GM12801 (cell line): Measurements from ENCODE around the gene CORO2A.

Source experiments
- TF ChIP-seq, protein P1 (sequence below): IDR thresholded peaks from one replicate; pipeline ENCODE4 v1.5.1; 2011; ENCODE audit warnings: control low read depth; ENCODE audit not compliant: insufficient read length; ENCODE audit errors: extremely low read depth

Gene CORO2A

DNA sequence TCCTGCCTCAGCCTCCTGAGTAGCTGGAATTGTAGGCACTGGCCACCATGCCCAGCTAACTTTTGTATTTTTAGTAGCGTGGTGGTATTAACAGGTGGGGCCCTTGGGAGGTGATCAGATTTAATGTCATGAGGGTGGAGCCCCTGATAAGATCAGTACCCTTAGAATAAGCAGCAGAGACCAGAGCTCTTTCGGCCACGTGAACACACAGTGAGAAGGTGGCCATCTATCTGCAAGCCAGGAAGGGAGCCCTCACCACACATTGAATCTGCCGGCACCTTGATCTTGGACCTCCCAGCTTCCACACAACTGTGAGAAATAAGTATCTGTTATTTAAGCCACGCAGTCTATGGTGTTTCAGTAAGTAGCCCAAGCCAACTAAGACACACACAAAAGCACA is 40.5 kb upstream of the CORO2A start:
- TF ChIP-seq, protein P1, sequence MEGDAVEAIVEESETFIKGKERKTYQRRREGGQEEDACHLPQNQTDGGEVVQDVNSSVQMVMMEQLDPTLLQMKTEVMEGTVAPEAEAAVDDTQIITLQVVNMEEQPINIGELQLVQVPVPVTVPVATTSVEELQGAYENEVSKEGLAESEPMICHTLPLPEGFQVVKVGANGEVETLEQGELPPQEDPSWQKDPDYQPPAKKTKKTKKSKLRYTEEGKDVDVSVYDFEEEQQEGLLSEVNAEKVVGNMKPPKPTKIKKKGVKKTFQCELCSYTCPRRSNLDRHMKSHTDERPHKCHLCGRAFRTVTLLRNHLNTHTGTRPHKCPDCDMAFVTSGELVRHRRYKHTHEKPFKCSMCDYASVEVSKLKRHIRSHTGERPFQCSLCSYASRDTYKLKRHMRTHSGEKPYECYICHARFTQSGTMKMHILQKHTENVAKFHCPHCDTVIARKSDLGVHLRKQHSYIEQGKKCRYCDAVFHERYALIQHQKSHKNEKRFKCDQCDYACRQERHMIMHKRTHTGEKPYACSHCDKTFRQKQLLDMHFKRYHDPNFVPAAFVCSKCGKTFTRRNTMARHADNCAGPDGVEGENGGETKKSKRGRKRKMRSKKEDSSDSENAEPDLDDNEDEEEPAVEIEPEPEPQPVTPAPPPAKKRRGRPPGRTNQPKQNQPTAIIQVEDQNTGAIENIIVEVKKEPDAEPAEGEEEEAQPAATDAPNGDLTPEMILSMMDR, result no peak

DNA sequence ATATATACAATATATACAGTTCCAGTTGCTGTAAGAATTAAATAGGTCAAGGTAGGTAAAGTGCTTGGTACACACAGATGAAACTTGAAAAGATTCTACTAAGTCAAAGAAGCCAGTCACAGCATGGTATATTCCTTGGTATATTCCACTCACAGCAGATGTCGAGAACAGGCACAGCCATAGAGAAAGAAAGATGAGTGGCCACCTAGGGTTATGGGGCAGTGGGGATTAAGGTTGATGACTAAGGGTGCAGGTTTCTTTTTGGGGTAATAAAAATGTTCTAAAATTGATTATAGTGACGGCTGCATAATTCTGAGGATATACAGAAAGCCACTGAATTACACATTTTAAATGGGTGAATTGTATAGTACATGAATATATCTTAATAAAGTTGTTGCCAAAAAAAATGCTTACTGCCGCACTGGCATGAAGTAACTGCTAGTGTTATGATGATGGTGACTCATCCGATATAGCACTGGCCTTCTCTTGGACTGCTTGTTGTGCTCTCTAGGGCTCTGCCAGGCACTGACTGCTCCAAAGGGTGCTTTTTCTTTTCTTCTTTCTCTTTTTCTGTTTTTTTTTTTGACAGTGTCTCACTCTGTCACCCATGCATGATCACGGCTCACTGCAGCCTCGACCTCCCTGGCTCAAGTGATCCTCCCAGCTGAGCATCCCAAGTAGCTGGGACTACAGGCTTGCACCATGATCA is 39.5 kb upstream of the CORO2A start:
- TF ChIP-seq, protein P1, result no peak

DNA sequence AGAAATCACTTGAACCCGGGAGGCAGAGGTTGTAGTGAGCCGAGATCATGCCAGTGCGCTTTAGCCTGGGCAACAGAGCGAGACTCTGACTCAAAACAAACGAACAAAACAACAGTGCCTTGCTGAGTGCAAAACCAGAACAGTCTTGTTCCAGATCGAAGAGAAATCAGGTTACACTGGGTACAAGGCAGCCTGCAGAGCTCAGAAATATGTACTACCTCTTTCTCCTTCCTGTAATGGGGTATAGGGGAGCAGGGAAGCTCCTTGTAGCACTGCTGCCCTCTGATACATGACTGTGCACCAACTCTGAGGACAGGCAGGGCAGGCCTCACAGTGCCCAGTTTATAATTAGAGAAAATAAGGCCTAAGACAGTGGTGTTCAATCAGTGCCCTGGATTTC is 38.4 kb upstream of the CORO2A start:
- TF ChIP-seq, protein P1, result no peak

DNA sequence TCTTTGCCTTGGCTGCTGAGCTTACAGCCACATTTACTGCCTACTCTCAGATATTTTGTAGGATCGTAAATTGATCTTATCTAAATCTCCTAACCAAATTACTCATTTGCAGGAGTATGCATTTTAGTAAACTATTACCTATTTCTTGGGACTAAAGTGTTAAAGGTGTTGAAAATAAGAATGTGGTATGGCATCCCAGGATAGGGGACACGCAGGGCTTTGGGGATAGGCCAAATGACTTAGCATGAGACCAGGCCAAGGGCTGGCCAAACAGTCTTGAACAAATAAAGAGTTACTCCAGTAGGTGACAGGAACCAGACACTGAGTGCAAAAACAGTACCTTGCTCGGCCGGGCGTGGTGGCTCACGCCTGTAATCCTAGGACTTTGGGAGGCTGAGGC is 37.9 kb upstream of the CORO2A start:
- TF ChIP-seq, protein P1, result no peak

DNA sequence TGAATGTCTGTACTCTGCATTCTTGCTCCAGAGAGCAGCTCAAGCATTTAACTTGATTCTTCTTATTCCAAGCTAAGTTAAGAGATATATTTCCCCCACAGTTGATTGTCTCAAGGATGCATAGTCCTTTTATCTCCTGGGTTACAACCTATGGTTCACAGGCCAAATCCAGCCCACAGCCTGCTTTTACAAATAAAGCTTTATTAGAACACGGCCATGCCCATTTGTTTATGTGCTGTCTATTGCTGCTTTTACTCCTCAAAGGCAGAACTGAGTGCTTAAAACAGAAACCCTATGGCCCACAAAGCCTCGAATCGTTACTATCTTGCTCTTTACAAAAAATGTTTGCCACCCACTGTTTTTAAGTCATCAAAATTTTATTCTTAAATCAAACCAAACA is 37.2 kb upstream of the CORO2A start:
- TF ChIP-seq, protein P1, result no peak

DNA sequence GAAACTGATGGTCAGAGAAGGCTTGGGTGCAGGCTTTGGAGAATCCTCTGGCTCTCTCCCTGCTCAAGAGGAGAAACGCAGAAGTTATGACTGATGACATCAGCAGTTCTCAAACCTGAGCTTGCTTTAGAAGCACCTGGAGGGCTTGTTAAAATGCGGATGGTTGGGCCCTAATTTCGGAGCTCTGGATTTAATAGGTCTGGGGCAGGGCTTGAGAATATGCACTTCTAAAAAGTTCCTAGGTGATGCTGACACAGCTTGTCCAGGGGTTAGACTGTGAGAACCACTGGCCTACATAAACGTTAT is 36.6 kb upstream of the CORO2A start:
- TF ChIP-seq, protein P1, result no peak

DNA sequence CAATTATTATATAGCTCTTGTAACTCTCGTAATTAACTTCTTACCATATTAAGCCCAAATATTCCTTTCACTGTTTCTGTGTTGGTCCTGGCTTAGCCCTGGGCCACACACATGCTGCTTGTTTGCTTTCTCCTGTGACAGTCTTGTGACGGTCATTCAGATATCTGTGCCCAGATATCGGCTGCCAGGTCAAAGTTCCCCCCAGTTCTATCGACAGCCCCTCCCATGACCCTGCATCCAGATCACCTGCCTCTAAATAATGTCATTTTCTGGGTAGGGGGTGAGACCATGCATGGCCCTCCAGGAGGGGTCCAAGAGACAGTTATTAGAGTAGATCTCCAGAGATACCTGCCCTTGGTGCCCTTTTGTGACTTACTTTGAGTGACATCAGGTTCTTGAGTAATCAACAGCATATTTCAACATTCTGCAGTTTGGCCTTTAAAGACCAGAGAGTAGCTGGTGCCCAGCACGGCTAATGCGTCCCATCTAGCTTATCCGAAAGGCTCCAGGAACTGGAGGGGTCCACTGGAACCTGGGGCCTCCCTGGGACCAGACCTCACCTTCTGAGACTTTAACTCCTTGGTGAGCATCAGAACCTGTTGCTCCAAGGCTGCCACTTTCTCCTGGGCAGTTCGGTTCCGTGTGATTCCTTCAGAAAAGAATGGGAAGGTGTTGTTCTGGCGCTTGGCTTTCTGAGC is 36.1 kb upstream of the CORO2A start:
- TF ChIP-seq, protein P1, result no peak

DNA sequence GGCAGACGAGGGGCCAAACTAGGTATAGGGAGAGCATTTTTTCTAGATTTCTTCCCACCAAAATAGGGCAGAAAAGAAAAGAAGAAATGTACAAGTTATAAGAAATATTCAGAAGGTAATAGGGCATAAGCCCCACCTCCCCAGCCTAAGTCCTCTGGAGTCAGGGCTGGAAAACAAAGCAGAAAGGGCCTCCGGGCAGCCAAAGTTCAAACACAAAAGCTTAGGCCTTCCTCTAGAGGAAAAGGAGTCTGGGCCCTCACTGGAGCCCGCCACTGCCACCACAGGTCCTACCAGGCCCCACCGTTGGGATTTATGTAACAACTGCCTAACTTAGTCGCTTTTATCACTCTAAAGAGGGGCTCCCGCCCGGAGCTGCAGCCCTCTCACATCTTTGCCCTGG is 35.4 kb upstream of the CORO2A start:
- TF ChIP-seq, protein P1, result no peak
